Ovary (tissue), 3 donors: ENCODE data around the gene KRT4.

Experiments used
- CTCF ChIP-seq, 3 donors: fragments of 450-650 bp in 2 of 3; fragments of 200-600 bp in 1 of 3; IDR thresholded peaks; one replicate each; pipeline versions ENCODE4 v1.5.1 to v1.8.0; 2016 to 2022; ENCODE audit warnings: antibody characterized with exemption in 3 of 3, mild to moderate bottlenecking in 1 of 3
- EP300 ChIP-seq: sonication (generic); formaldehyde crosslinking; IDR thresholded peaks from one replicate; pipeline ENCODE4 v1.6.1; 2017; ENCODE audit warnings: antibody characterized with exemption
- POLR2A ChIP-seq: fragments of 450-650 bp; IDR thresholded peaks from one replicate; pipeline ENCODE4 v1.6.1; 2017; ENCODE audit warnings: antibody characterized with exemption, mild to moderate bottlenecking, moderate library complexity
- donor health status: DM: no; HTN: no; CAD: no.

DNA sequence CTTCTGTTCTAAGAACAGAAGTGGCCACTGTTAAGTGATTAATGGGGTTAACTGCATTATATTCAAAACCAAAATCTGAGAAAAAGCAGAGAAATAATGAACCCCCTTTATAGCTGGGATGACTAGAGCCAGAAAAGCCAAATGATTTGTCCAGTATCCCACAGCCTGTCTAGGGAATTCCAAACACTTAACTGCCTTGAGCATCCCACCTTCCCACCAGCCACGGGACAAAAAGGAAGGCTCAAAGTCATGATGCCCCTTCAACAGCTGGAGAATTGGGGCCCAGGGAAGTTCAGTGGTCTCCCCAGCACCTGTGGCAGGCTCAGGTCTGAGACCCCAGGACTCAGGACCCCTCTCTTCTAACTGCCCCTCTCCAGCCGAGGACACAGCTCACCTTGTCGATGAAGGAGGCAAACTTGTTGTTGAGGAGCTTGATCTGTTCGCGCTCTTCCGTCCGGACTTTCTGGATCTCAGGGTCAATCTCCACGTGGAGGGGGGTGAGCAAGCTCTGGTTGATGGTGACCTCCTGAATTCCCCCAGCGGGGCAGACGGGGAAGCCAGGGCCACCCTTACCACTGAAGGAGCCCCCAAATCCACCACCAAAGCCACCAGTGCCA is 605 bp downstream of the KRT4 start:
- no peak for TF ChIP-seq CTCF (IDR thresholded peaks at IDR 0.05)
- no peak for TF ChIP-seq POLR2A
- TF ChIP-seq EP300, result no peak
